Lower leg skin (tissue), 3 donors: ENCODE measurements around the gene DAB1.

Source experiments
- CTCF ChIP-seq, 3 donors: fragments of 450-650 bp; IDR thresholded peaks; one replicate each; pipeline ENCODE4 v1.5.1; 2016; ENCODE audit warnings: antibody characterized with exemption in 3 of 3, mild to moderate bottlenecking in 3 of 3, moderate library complexity in 2 of 3
- POLR2A ChIP-seq, 2 donors: fragments of 450-650 bp; IDR thresholded peaks; one replicate each; pipeline ENCODE4 v1.6.1; 2016 to 2017; ENCODE audit warnings: antibody characterized with exemption in 2 of 2, mild to moderate bottlenecking in 1 of 2, moderate library complexity in 1 of 2

- TF ChIP-seq CTCF (IDR thresholded peaks at IDR 0.05), result no peak
- TF ChIP-seq POLR2A (IDR thresholded peaks at IDR 0.05), result no peak
Measured at GRCh38 chr1:57250021-57250420, 173.8 kb downstream of the DAB1 start.
